K562 (cell line): ENCODE data around the gene TIMM17A. TPM values are rescaled to one million over a fixed set of nuclear protein-coding genes. Genes with fewer than 3 reads are reported as not detected.

Experiments
- CBFB ChIP-seq: sonication (generic); formaldehyde crosslinking; IDR thresholded peaks from 2 replicates; pipeline ENCODE4 v1.4.0; 2020; ENCODE audit warnings: mild to moderate bottlenecking, missing genetic modification reagents
- CTBP1 ChIP-seq: fragments of 450-650 bp; IDR thresholded peaks from 2 replicates; pipeline ENCODE4 v1.6.1; 2016; ENCODE audit warnings: borderline replicate concordance
- MGA ChIP-seq: fragments of 450-650 bp; IDR thresholded peaks from 2 replicates; pipeline ENCODE4 v1.6.1; 2016; ENCODE audit warnings: mild to moderate bottlenecking, moderate library complexity
- NFYB ChIP-seq: IDR thresholded peaks from 2 replicates; pipeline ENCODE4 v1.6.1; 2011; ENCODE audit warnings: mild to moderate bottlenecking, moderate library complexity; ENCODE audit not compliant: insufficient read length; ENCODE audit errors: extremely low read depth
- NRF1 ChIP-seq, 2 experiments: fragments of 450-650 bp; IDR thresholded peaks in 1 of 2; conservative IDR thresholded peaks in 1 of 2; 2 replicates each; pipeline ENCODE4 v1.6.1; 2014; ENCODE audit warnings: mild to moderate bottlenecking in 2 of 2
- RREB1 ChIP-seq: fragments of 250-450 bp; sonication (Bioruptor Pico); IDR thresholded peaks from 2 replicates; pipeline ENCODE4 v1.4.0; 2020
- SP2 ChIP-seq: IDR thresholded peaks from 2 replicates; pipeline ENCODE4 v1.6.1; 2011; ENCODE audit warnings: mild to moderate bottlenecking, low read depth, low read length, moderate library complexity; ENCODE audit not compliant: poor library complexity, severe bottlenecking; ENCODE audit errors: extremely low read depth
- polyA plus RNA-seq, 8 experiments: library from polyadenylated mRNA; depleted of rRNA in 4 of 8; stranded (reverse) in 5 of 8; unstranded in 3 of 8; fragments of >200 nt; fragmentation: Nextera tagmentation in 2 of 8; fragmentation: Illumina TruSeq in 1 of 8; extraction: Ambion mirVana in 2 of 8; extraction: Trizol in 1 of 8; gene quantifications; 2 replicates each; pipeline versions ENCODE4 v1.2.1 to v1.2.3, GENCODE V29; 2011 to 2014; ENCODE audit warnings: inconsistent platforms in 1 of 8, missing spikeins in 1 of 8
- total RNA-seq, 7 experiments: library from RNA; depleted of rRNA in 6 of 7; stranded (reverse); fragments of >200 nt in 6 of 7; fragmentation: Illumina TruSeq in 2 of 7; extraction: Trizol in 2 of 7; gene quantifications; 2 replicates each; pipeline versions ENCODE4 v1.2.1 to v1.2.3, GENCODE V29; 2011 to 2021; ENCODE audit warnings: low replicate concordance in 1 of 7

Gene TIMM17A
- total and polyA plus RNA-seq, 9 of the 15 experiments (the other 6 are each of a cell fraction or from before 2014, with no cell fraction given), result 116 to 744 (median 180) TPM

DNA sequence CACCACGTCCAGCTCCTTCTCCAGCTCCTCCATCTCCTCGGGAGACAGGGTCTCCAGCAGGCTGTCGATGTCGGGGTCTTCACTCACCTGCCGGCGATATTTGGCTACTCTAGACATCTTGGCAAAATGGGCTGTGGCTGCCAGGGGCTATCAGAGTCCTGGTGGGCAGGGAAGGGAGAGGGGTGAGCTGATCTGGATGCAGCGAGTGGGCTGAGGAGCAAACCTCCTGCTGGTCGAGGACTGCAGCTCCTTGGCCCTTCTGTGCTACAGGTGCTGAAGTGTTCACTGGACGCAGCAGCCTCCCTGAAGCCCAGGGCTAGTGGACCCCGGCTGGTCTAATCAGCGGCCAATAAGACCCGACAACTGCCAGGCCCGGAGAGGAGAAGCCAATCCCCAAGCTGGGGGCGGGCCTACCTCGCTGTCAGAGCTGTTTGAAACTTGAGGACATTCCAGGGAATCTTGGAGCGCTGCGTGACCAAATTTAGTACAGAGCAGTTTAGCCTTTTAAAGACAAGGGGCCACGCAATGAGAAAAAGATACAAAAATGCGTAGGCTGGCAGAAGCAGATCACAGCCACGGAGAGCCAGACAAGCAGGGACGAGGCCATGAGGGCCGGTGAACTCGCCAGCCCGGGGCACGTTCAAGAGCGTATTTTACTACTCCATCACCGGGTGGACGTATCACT is 8.9 kb upstream of the TIMM17A start, which contains the start of gene LMOD1 (continued):
- TF ChIP-seq NRF1 (conservative IDR thresholded peaks at IDR 0.05 in 1 of 2, IDR thresholded peaks at IDR 0.05 in 1 of 2), result 0 out of 4 replicates have a peak, but pooled peaks have one; percentile 24 to 42
- TF ChIP-seq RREB1 (CRISPR knock-in tag), result 0 out of 2 replicates have a peak, but pooled peaks have one; percentile 6
- peak; percentile 44 for TF ChIP-seq SP2
- peak; percentile 46; the same call in 1 of the 2 replicates for TF ChIP-seq CTBP1
- 0 out of 2 replicates have a peak, but pooled peaks have one; percentile 57 for TF ChIP-seq CBFB (CRISPR knock-in tag)
- TF ChIP-seq NFYB, result peak; percentile 79
- TF ChIP-seq MGA, result peak; percentile 74
